ENCODE results near the gene KCNQ1. TPM values are rescaled to one million over a fixed set of nuclear protein-coding genes. Genes with fewer than 3 reads are reported as not detected.

KCNQ1 gene
- total and polyA plus RNA-seq, 2 of the 13 experiments (the other 11 are each of a cell fraction or from before 2014, with no cell fraction given) = 0.02 to 0.08 TPM

- Histone ChIP-seq H3K79me2 (ENCODE audit: insufficient read depth, low read length) (peaks cover 100% of the 10 kb centered on the region), H3K36me3 (replicated peaks in 1 of 2; ENCODE audit: control insufficient read depth in 1 of 2, insufficient read depth in 2 of 2, low read length in 2 of 2) (peaks cover 35 to 90% of the 10 kb centered on the region in 2 experiments), H4K20me1 (ENCODE audit: insufficient read depth, low read length) (peaks cover 99% of the 10 kb centered on the region), H3K9me3 (ENCODE audit: low read length) (no peaks in the 10 kb centered on the region), H3K4me3 (replicated peaks in 1 of 3; ENCODE audit: insufficient read depth in 1 of 3, low read depth in 2 of 3, low read length in 3 of 3) (no peak overlapping the region), H3K27me3 (ENCODE audit: control insufficient read depth in 1 of 2, insufficient read depth in 2 of 2, low read length in 2 of 2) (no peaks in the 10 kb centered on the region), H3K9ac (ENCODE audit: insufficient read depth, low read depth, low read length) (no peak overlapping the region), H3K4me2 (ENCODE audit: low read depth, low read length) (no peak overlapping the region), H2AFZ (ENCODE audit: low read length) (no peak overlapping the region), H3K4me1 (ENCODE audit: insufficient read depth, low read length) (peaks cover 99% of the 10 kb centered on the region), H3K27ac (ENCODE audit: extremely low read length, insufficient read depth, low read length) (no peak overlapping the region)
- no peak for TF ChIP-seq DR1 (CRISPR knock-in tag; IDR thresholded peaks at IDR 0.05)
- TF ChIP-seq EED (CRISPR knock-in tag; IDR thresholded peaks at IDR 0.05) = no peak
- no peak for TF ChIP-seq MEF2D (CRISPR knock-in tag; IDR thresholded peaks at IDR 0.05)
- peak; percentile 46 for TF ChIP-seq RBM22 (optimal IDR thresholded peaks at IDR 0.05; ENCODE audit: low read length)
- no peak for TF ChIP-seq ZNF577 (CRISPR knock-in tag; IDR thresholded peaks at IDR 0.05; ENCODE audit: borderline replicate concordance, low read depth)
- 0 out of 4 replicates have a peak, but pooled peaks of 1 of the 2 experiments have one; percentile 34 for TF ChIP-seq POLR2A (IDR thresholded peaks at IDR 0.05; ENCODE audit: insufficient read depth in 1 of 2, low read depth in 2 of 2, low read length in 2 of 2)
- peak; percentile 42; the same call in 1 of the 2 replicates for TF ChIP-seq POLR2G (IDR thresholded peaks at IDR 0.05; ENCODE audit: low read depth, low read length)
- in situ Hi-C loops (cut with HindIII; ENCODE audit: extremely low pct_ligation_motif_present, low pct_unique_long_range_greater_than_20kb) (no loop called here), intact Hi-C loops (cut with micrococcal nuclease; ENCODE audit: unreplicated experiment) (no loop called here)
- POLR2A ChIA-PET = interaction anchor here (3.5 kb wide), 1 partner anchor 26 kb away, joined by 8 read pairs; the partner anchor contains the start of gene KCNQ1OT1
- CTCF ChIA-PET (ENCODE audit: low intra/inter-chr PET ratio, low total read pairs) = no interaction called here
- no peak for DNase-seq (ENCODE audit: low spot score)
- no TSS peak for BruUV-seq (replicated peaks)
- no peak for ATAC-seq
- FAIRE-seq = no peak
- 100% methylated on average over 2 of the region's 2 CpGs for WGBS (ENCODE audit: low lambda C conversion rate)
These were observed 228.4 kb downstream of the KCNQ1 start for GRCh38 chr11:2673250-2673610.

GRCh38 chr11:2673871-2674471 lies 229.2 kb downstream of the KCNQ1 start:
- no peak for FAIRE-seq
- H3K4me2 ChIP-seq (ENCODE audit: low read depth, low read length) = no peak overlapping the region
- H3K4me1 ChIP-seq (ENCODE audit: insufficient read depth, low read length) = peaks cover 99% of the 10 kb centered on the region
- no peak overlapping the region for H3K9ac ChIP-seq (ENCODE audit: insufficient read depth, low read depth, low read length)
- H3K27ac ChIP-seq (ENCODE audit: extremely low read length, insufficient read depth, low read length) = no peak overlapping the region
- H3K4me3 ChIP-seq (replicated peaks in 1 of 3; ENCODE audit: insufficient read depth in 1 of 3, low read depth in 2 of 3, low read length in 3 of 3) = no peak overlapping the region
- in situ Hi-C loops (cut with HindIII; ENCODE audit: extremely low pct_ligation_motif_present, low pct_unique_long_range_greater_than_20kb) (no loop called here), intact Hi-C loops (cut with micrococcal nuclease; ENCODE audit: unreplicated experiment) (no loop called here)
- no TSS peak for BruUV-seq (replicated peaks)
- no peak for DNase-seq (ENCODE audit: low spot score)
- ChIA-PET POLR2A (interaction anchor here (0.6 to 3.5 kb wide), 3 partner anchors 17 to 28 kb away, joined by 3 to 8 read pairs (median 3); partner anchors contain the start of gene KCNQ1OT1), CTCF (ENCODE audit: low intra/inter-chr PET ratio, low total read pairs) (no interaction called here)
- WGBS (ENCODE audit: low lambda C conversion rate) = 91% methylated on average over 16 of the region's 16 CpGs
- no peak overlapping the region for H2AFZ ChIP-seq (ENCODE audit: low read length)
- H3K36me3 ChIP-seq (replicated peaks in 1 of 2; ENCODE audit: control insufficient read depth in 1 of 2, insufficient read depth in 2 of 2, low read length in 2 of 2) = peaks cover 36 to 90% of the 10 kb centered on the region in 2 experiments
- no peaks in the 10 kb centered on the region for H3K27me3 ChIP-seq (ENCODE audit: control insufficient read depth in 1 of 2, insufficient read depth in 2 of 2, low read length in 2 of 2)
- peak; percentile 3; the same call in 2 of the 3 replicates for ATAC-seq
- peaks cover 99% of the 10 kb centered on the region for H4K20me1 ChIP-seq (ENCODE audit: insufficient read depth, low read length)
- H3K79me2 ChIP-seq (ENCODE audit: insufficient read depth, low read length) = peaks cover 100% of the 10 kb centered on the region
- H3K9me3 ChIP-seq (ENCODE audit: low read length) = no peaks in the 10 kb centered on the region
- TF ChIP-seq HINFP (CRISPR knock-in tag; IDR thresholded peaks at IDR 0.05; ENCODE audit: low read depth) = no peak
- no peak for TF ChIP-seq TEAD2 (CRISPR knock-in tag; IDR thresholded peaks at IDR 0.05)
- TF ChIP-seq ZBTB33 (CRISPR knock-in tag; IDR thresholded peaks at IDR 0.05) = 0 out of 2 replicates have a peak, but pooled peaks have one; percentile 38
- TF ChIP-seq TBL1XR1 (IDR thresholded peaks at IDR 0.05; ENCODE audit: borderline replicate concordance, low read length, partially characterized antibody) = no peak
- TF ChIP-seq PREB (CRISPR knock-in tag; IDR thresholded peaks at IDR 0.05) = no peak
- 0 out of 2 replicates have a peak, but pooled peaks have one; percentile 24 for TF ChIP-seq POLR2AphosphoS5 (IDR thresholded peaks at IDR 0.05; ENCODE audit: low read depth, low read length)
- peak; percentile 92 for TF ChIP-seq AGO2 (optimal IDR thresholded peaks at IDR 0.05; ENCODE audit: low read depth, low read length)
- no peak for TF ChIP-seq ZNF564 (CRISPR knock-in tag; IDR thresholded peaks at IDR 0.05)

Data from HepG2 (cell line).